ENCODE data around the gene CCDC102A. TPM values are rescaled to one million over a fixed set of nuclear protein-coding genes. Genes with fewer than 3 reads are reported as not detected.
A peak's percentile ranks its signal among the peaks of the same experiment; 100 is the strongest.

CCDC102A gene
- total and polyA plus RNA-seq, 2 of the 13 experiments (the other 11 are each of a cell fraction or from before 2014, with no cell fraction given): 2.1 to 2.8 TPM

GRCh38 chr16:57530104-57530521, 6.3 kb downstream of the CCDC102A start (continued):
- TF ChIP-seq, protein P1, sequence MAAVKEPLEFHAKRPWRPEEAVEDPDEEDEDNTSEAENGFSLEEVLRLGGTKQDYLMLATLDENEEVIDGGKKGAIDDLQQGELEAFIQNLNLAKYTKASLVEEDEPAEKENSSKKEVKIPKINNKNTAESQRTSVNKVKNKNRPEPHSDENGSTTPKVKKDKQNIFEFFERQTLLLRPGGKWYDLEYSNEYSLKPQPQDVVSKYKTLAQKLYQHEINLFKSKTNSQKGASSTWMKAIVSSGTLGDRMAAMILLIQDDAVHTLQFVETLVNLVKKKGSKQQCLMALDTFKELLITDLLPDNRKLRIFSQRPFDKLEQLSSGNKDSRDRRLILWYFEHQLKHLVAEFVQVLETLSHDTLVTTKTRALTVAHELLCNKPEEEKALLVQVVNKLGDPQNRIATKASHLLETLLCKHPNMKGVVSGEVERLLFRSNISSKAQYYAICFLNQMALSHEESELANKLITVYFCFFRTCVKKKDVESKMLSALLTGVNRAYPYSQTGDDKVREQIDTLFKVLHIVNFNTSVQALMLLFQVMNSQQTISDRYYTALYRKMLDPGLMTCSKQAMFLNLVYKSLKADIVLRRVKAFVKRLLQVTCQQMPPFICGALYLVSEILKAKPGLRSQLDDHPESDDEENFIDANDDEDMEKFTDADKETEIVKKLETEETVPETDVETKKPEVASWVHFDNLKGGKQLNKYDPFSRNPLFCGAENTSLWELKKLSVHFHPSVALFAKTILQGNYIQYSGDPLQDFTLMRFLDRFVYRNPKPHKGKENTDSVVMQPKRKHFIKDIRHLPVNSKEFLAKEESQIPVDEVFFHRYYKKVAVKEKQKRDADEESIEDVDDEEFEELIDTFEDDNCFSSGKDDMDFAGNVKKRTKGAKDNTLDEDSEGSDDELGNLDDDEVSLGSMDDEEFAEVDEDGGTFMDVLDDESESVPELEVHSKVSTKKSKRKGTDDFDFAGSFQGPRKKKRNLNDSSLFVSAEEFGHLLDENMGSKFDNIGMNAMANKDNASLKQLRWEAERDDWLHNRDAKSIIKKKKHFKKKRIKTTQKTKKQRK (IDR thresholded peaks at IDR 0.05; ENCODE audit: low read length): no peak
- TF ChIP-seq SUZ12 (IDR thresholded peaks at IDR 0.05; ENCODE audit: low read depth, low read length): no peak
- no peak; the same call in 1 of the 2 replicates for TF ChIP-seq FOXA3 (CRISPR knock-in tag; IDR thresholded peaks at IDR 0.05)
- peak; percentile 91 for TF ChIP-seq FOSL2 (CRISPR knock-in tag; IDR thresholded peaks at IDR 0.05)
- TF ChIP-seq, protein P2, sequence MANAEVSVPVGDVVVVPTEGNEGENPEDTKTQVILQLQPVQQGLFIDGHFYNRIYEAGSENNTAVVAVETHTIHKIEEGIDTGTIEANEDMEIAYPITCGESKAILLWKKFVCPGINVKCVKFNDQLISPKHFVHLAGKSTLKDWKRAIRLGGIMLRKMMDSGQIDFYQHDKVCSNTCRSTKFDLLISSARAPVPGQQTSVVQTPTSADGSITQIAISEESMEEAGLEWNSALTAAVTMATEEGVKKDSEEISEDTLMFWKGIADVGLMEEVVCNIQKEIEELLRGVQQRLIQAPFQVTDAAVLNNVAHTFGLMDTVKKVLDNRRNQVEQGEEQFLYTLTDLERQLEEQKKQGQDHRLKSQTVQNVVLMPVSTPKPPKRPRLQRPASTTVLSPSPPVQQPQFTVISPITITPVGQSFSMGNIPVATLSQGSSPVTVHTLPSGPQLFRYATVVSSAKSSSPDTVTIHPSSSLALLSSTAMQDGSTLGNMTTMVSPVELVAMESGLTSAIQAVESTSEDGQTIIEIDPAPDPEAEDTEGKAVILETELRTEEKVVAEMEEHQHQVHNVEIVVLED (CRISPR knock-in tag; IDR thresholded peaks at IDR 0.05; ENCODE audit: borderline replicate concordance): no peak
- TF ChIP-seq, protein P3, sequence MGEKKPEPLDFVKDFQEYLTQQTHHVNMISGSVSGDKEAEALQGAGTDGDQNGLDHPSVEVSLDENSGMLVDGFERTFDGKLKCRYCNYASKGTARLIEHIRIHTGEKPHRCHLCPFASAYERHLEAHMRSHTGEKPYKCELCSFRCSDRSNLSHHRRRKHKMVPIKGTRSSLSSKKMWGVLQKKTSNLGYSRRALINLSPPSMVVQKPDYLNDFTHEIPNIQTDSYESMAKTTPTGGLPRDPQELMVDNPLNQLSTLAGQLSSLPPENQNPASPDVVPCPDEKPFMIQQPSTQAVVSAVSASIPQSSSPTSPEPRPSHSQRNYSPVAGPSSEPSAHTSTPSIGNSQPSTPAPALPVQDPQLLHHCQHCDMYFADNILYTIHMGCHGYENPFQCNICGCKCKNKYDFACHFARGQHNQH (CRISPR knock-in tag; IDR thresholded peaks at IDR 0.05): 0 out of 2 replicates have a peak, but pooled peaks have one; percentile 6

Data from HepG2 (cell line).